ENCODE data around the gene BEND7. TPM values are rescaled to one million over a fixed set of nuclear protein-coding genes. Genes with fewer than 3 reads are reported as not detected.
A peak's percentile ranks its signal among the peaks of the same experiment; 100 is the strongest.
"Not testable (repeated sequence)": the region's sequence is repeated elsewhere in the genome, so short reads cannot be mapped to it uniquely, and the experiment has no call there.

Gene BEND7
- total and polyA plus RNA-seq, 2 donors from 2014 or later: 16.7 to 37.9 TPM

DNA sequence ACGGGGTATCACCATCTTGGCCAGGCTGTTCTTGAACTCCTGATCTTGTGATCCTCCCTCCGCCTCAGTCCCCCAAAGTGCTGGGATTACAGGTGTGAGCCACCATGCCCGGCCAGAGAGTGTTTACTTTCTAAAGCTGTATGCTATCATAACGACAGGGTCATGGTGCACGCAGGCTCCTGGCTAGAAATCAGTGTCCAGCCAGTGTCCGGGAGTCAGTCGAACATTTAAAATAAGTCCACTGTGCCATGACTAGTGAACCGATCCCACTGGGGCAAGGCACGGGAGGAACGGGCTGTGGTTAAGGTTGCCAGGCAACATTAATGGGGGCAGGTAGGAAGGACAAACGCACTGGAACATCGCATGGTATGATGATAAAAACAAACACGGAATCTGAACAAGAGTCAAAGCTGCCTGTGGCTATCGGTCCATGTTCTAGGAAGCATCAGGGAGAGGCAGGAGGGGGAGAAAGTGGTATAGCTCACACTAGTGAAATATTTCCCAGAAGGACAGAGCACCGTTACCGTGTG lies 91.7 kb downstream of the BEND7 start:
- H3K4me1 ChIP-seq (ENCODE audit: control insufficient read depth in 2 of 3, insufficient read depth in 2 of 3, low read depth in 1 of 3, low read length in 3 of 3): peaks cover 2 to 11% (median 7%) of the 10 kb centered on the region in 3 donors
- no peaks in the 10 kb centered on the region for H3K9me3 ChIP-seq (ENCODE audit: control insufficient read depth in 2 of 3, insufficient read depth in 1 of 3, low read length in 3 of 3)
- TF ChIP-seq, protein P1, sequence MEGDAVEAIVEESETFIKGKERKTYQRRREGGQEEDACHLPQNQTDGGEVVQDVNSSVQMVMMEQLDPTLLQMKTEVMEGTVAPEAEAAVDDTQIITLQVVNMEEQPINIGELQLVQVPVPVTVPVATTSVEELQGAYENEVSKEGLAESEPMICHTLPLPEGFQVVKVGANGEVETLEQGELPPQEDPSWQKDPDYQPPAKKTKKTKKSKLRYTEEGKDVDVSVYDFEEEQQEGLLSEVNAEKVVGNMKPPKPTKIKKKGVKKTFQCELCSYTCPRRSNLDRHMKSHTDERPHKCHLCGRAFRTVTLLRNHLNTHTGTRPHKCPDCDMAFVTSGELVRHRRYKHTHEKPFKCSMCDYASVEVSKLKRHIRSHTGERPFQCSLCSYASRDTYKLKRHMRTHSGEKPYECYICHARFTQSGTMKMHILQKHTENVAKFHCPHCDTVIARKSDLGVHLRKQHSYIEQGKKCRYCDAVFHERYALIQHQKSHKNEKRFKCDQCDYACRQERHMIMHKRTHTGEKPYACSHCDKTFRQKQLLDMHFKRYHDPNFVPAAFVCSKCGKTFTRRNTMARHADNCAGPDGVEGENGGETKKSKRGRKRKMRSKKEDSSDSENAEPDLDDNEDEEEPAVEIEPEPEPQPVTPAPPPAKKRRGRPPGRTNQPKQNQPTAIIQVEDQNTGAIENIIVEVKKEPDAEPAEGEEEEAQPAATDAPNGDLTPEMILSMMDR (IDR thresholded peaks at IDR 0.05; ENCODE audit: borderline replicate concordance, extremely low read depth, insufficient read depth): no peak
- DNase-seq: peak in 1 of 5 donors; percentile 16
- intact Hi-C loops (cut with DNase I): no loop called here
- no peak overlapping the region for H3K27ac ChIP-seq (ENCODE audit: low read depth in 2 of 2, low read length in 2 of 2)
- H3K9ac ChIP-seq (ENCODE audit: low read length in 3 of 3): no peak overlapping the region
- peaks cover 5% of the 10 kb centered on the region for H3K27me3 ChIP-seq (ENCODE audit: control insufficient read depth, insufficient read depth, low read length)
- no peaks in the 10 kb centered on the region for H3K36me3 ChIP-seq (ENCODE audit: control insufficient read depth in 2 of 3, insufficient read depth in 3 of 3, low read length in 3 of 3)
- FAIRE-seq: no peak
- no peak overlapping the region for H3K4me3 ChIP-seq (ENCODE audit: low read length in 3 of 3)

DNA sequence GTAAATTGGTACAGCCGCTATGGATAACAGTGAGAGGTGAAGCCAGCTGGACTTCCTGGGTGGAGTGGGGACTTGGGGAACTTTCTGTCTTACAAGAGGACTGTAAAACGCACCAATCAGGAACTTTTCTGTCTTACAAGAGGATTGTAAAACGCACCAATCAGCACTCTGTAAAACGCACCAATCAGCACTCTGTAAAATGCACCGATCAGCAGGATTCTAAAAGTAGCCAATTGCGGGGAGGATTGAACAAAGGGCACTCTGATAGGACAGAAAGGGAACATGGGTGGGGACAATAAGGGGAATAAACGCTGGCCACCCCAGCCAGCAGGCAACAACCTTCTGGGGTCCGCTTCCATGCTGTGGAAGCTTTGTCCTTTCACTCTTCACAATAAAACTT lies 100.9 kb downstream of the BEND7 start:
- H3K4me1 ChIP-seq (ENCODE audit: control insufficient read depth in 2 of 3, insufficient read depth in 2 of 3, low read depth in 1 of 3, low read length in 3 of 3); H3K9ac ChIP-seq (ENCODE audit: low read length in 3 of 3); H3K36me3 ChIP-seq (ENCODE audit: control insufficient read depth in 2 of 3, insufficient read depth in 3 of 3, low read length in 3 of 3); DNase-seq; intact Hi-C loops (cut with DNase I); H3K9me3 ChIP-seq (ENCODE audit: control insufficient read depth in 2 of 3, insufficient read depth in 1 of 3, low read length in 3 of 3); FAIRE-seq; H3K4me3 ChIP-seq (ENCODE audit: low read length in 3 of 3); H3K27ac ChIP-seq (ENCODE audit: low read depth in 2 of 2, low read length in 2 of 2); H3K27me3 ChIP-seq (ENCODE audit: control insufficient read depth, insufficient read depth, low read length): not testable (repeated sequence)

DNA sequence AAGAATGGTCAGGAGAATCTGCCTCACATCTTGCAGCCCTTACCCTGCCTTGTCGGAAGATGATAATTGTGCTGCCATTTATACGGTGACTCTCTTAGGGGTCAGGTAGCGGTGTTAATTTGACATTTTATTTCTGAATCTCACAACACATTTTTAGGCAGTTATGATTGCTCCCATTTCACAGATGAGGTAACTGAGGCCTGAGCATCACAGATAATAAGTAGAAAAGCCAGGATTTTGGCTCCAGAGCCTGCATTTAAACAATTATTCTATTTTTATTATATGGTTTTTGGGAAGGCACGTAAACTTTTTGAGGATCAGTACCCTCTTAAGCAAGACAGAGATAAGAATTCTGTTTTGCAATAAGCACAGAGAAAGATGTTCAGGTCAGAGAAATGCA lies 103.4 kb downstream of the BEND7 start:
- intact Hi-C loops (cut with DNase I): no loop called here
- Histone ChIP-seq H3K4me3 (ENCODE audit: low read length in 3 of 3) (no peak overlapping the region), H3K27ac (ENCODE audit: low read depth in 2 of 2, low read length in 2 of 2) (no peak overlapping the region), H3K4me1 (ENCODE audit: control insufficient read depth in 2 of 3, insufficient read depth in 2 of 3, low read depth in 1 of 3, low read length in 3 of 3) (no peaks in the 10 kb centered on the region), H3K27me3 (ENCODE audit: control insufficient read depth, insufficient read depth, low read length) (no peaks in the 10 kb centered on the region), H3K9ac (ENCODE audit: low read length in 3 of 3) (no peak overlapping the region), H3K9me3 (ENCODE audit: control insufficient read depth in 2 of 3, insufficient read depth in 1 of 3, low read length in 3 of 3) (no peaks in the 10 kb centered on the region), H3K36me3 (ENCODE audit: control insufficient read depth in 2 of 3, insufficient read depth in 3 of 3, low read length in 3 of 3) (no peaks in the 10 kb centered on the region)
- no peak for FAIRE-seq
- TF ChIP-seq, protein P1 (IDR thresholded peaks at IDR 0.05; ENCODE audit: borderline replicate concordance, extremely low read depth, insufficient read depth): no peak
- no peak for DNase-seq

DNA sequence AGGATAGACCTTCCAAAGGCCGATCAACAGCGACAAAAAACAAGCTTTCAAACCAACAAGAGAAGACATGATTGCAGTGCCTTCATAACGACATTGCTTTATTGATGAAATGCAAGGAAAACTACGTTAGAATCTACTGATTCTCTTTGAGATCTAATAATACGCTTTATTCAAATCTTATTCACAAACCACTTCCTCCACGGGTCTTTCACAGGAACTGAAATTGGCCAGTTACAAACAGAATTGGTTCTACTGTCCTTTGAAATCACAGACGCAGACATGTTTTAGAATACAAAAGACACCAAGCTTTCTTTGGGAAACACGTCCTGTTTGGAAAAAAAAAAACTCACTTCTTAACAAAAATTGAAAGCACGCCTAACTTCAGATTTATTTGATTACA lies 106.0 kb downstream of the BEND7 start:
- FAIRE-seq (no peak), DNase-seq (no peak)
- intact Hi-C loops (cut with DNase I): no loop called here
- TF ChIP-seq, protein P1 (IDR thresholded peaks at IDR 0.05; ENCODE audit: borderline replicate concordance, extremely low read depth, insufficient read depth): no peak
- H3K27me3 ChIP-seq (ENCODE audit: control insufficient read depth, insufficient read depth, low read length): no peaks in the 10 kb centered on the region
- no peak overlapping the region for H3K9ac ChIP-seq (ENCODE audit: low read length in 3 of 3)
- no peak overlapping the region for H3K4me3 ChIP-seq (ENCODE audit: low read length in 3 of 3)
- no peaks in the 10 kb centered on the region for H3K36me3 ChIP-seq (ENCODE audit: control insufficient read depth in 2 of 3, insufficient read depth in 3 of 3, low read length in 3 of 3)
- no peaks in the 10 kb centered on the region for H3K9me3 ChIP-seq (ENCODE audit: control insufficient read depth in 2 of 3, insufficient read depth in 1 of 3, low read length in 3 of 3)
- no peak overlapping the region for H3K27ac ChIP-seq (ENCODE audit: low read depth in 2 of 2, low read length in 2 of 2)
- H3K4me1 ChIP-seq (ENCODE audit: control insufficient read depth in 2 of 3, insufficient read depth in 2 of 3, low read depth in 1 of 3, low read length in 3 of 3): no peaks in the 10 kb centered on the region
